ENCODE measurements around the gene RFX8. TPM values are rescaled to one million over a fixed set of nuclear protein-coding genes. Genes with fewer than 3 reads are reported as not detected.

Gene RFX8
- total RNA-seq, 4 donors from 2014 or later = 0.94 to 2.9 (median 1.5) TPM

DNA sequence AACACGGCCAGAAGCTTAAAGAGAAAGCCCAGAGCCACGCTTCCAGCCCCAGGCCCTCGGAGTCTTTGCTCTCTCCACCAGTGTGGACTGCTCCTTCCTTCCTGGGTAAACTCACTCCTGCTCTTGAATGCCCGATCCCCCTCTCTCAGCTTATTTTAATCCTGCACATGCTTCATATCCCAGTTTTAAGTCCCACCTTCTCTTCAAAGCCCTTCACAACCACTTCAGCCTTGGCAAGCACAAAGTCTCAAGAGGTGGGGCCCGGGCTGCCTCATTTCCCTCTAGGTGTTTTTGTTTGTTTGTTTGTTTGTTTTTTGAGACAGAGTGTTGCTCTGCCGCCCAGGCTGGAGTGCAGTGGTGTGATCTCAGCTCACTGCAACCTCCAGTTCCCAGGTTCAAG lies 66.0 kb downstream of the RFX8 start:
- no peak for TF ChIP-seq CTCF (IDR thresholded peaks at IDR 0.05; ENCODE audit: low read depth)

DNA sequence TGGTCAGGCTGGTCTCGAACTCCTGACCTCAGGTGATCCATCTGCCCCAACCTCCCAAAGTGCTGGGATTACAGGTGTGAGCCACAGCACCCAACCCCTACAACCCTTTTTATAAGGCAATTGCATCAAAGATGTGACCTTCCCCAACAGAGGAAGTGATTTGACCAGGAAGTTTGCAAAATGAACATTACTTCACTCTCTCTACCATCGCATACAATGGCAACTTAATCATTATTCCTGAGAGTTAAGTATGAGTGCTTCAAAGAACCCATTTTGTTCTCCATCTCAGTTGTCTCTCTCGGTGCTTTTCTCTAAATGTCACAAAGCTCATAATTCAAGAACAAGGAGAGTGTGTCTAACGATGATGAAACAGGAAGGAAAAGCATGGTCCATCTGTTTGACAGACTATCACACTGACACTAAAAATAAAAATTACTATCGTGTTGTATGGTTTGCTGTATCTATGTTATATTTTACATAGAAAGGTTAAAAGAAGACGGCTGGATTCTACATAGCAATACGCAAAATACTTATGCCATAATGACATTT lies 69.5 kb downstream of the RFX8 start:
- TF ChIP-seq CTCF (IDR thresholded peaks at IDR 0.05; ENCODE audit: low read depth) = no peak

GRCh38 chr2:101403745-101404144 lies 71.2 kb downstream of the RFX8 start:
- no peak for TF ChIP-seq CTCF (IDR thresholded peaks at IDR 0.05; ENCODE audit: low read depth)

GRCh38 chr2:101402630-101403029 lies 72.3 kb downstream of the RFX8 start:
- TF ChIP-seq CTCF (IDR thresholded peaks at IDR 0.05; ENCODE audit: low read depth) = no peak

GRCh38 chr2:101401906-101402305 lies 73.0 kb downstream of the RFX8 start:
- no peak for TF ChIP-seq CTCF (IDR thresholded peaks at IDR 0.05; ENCODE audit: low read depth)

DNA sequence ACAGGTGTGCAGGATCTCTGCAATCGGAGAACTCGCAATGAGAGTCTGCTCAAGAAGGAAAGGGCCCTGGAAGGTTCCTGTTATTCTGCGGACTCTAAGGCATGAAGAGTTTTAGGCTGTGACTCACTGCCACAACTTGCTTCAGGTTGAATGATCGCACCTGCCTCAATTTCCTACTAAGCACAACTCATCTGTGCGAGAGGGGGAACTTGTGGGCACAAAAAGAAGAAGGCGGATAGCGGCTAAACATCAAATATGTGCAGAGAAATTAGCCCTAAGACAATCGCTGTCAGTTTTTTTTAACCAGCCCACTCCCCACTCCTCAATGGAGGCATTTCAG lies 73.6 kb downstream of the RFX8 start:
- no peak for TF ChIP-seq CTCF (IDR thresholded peaks at IDR 0.05; ENCODE audit: low read depth)

DNA sequence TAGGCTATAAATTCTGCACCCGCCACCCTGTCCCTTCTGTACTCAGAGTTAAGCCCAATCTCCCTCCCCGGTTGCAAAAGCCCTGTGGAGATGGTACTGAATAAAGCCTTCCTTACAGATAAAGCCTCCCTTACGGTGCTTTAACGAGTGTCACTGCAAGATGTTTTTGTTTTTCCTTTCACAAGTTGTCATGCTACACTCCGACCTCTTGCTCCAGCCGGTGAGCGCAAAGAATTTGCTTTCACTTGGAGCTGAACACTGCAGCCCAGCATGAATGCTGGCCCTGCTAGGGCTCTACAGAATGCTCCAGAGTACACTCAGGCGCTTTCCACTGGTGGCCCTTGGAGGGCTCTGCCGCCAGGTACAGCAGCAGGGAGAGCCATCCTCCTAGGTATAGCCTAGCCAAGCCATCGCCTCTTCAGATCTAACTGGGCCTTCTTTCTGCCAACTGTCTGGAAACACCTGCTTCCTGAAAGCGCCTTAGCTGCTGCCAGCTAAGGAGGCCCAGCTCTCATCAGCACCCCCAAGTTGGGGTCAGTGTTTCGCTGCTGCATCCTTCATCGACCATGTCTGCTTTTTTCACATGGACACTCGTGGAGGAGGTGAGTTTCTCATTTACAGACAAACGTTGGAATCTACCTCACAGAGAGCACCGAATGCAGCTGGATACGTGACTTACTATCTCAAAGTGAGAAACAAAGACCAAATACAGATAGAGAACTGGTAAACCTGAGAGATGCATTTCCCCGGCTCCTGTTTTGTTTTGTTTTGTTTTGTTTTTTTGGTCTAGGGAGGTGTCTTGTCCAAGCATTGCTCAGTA lies 74.2 kb downstream of the RFX8 start:
- TF ChIP-seq CTCF (IDR thresholded peaks at IDR 0.05; ENCODE audit: low read depth) = no peak

Measured in subcutaneous adipose tissue (tissue), 4 donors.